Fibroblast of skin of right quadriceps (primary cell): ENCODE measurements around the gene NRXN3.
"Not testable (repeated sequence)": the region's sequence is repeated elsewhere in the genome, so short reads cannot be mapped to it uniquely, and the experiment has no call there.

Experiments
- DNase-seq: peaks from one replicate; pipeline ENCODE4 v3.0.0-alpha.2; 2013

NRXN3 gene

GRCh38 chr14:79730196-79730595 lies 1560.0 kb downstream of the NRXN3 start:
- no peak for DNase-seq

DNA sequence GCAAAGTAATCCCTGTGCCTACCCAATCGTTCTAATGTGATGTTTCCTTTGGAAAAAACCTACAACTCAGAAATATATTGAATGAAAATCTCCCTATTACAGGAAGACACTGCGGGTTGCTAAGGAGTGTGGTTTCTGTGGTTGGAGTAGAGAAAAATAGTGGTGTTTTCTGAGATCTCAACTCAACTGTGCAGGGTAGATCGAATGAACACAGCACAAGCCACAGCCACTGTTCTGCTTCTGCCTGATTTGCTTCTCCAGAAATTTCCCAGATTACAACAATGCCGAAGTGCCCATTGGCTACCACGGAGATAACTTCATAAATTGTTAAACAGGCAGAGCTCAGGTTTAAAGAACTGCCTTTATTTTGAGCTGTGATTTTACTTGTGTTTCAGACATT lies 1560.8 kb downstream of the NRXN3 start:
- peak; percentile 32 for DNase-seq

DNA sequence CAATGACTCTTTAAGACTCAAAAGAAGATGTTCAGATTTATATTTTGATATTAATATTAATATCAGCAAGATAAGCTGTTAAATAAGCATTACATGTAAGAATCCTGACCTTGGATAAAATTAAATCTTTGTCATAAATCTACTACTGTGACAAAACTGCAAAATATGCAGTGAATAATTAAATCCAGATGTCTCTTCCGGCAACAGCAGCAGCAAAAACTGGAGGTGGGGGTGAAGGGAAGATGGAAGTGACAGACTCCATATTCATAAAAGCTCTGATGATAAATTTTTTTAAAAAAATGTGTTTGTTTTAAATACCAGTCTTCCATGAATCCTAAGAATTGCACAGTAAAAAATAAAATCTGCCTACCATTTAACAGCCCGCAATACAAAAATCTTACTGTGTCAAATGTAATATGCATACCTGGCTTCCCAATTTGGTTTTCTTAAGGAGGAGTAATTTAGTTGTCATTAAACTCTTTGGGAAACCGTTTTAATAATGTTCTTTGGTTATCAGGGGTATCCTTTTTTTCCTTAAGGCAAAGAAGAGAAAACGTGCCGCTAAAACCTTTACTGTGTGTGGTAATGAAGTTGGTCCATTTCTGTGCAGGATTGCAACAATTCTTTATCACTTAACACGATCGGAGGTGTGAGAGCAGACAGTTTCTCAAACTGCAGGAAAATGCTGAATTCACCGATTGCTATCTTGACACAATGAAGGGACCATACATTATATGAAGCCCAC lies 1562.9 kb downstream of the NRXN3 start:
- DNase-seq, result peak; percentile 71

GRCh38 chr14:79734151-79734550 lies 1564.0 kb downstream of the NRXN3 start:
- no peak for DNase-seq

DNA sequence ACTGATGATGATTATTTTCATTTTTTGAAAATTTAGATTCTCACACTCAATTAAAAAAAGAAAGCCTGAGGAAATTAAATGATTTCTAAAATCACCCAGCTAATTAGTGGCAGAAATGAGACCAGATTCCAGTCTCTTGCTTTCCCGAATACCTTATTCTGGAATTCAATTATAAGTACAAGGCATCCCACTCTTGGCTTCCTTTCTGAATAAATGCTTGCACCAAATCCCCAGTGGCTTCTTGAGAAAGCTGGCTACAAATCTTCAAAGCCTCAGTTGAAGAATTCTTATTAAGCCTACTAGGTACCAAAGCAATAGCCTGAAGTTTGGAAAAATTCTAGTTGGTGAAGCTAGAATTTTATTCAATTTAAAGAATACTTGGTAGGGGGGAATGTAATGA lies 1564.5 kb downstream of the NRXN3 start:
- no peak for DNase-seq

- DNase-seq, result no peak
Measured at GRCh38 chr14:79735121-79735520, 1564.9 kb downstream of the NRXN3 start.

DNA sequence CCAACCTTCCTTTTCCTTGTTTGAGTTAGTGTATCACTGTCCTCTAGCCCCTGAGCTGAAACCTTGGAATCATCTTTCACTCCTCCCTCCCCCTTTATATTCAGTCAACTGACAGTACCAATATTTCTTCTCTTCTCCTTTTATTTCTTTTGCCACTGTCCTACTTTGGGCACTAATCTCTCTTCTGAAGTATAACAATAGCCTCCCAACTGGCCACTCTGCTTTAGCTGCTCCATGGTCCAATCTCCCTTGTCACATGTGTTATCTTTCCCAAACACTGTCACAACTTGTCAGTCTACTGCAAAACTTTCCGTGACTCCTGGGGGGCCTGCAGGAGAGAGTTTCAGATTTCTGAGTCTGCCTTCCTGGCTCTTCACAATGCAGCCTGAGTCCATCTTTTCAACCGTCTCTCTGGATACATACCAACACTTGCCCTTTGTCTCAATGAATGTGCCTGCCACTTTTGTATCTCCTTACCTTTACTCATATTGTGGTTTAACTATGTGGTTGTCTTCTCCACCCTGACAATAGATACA lies 1570.0 kb downstream of the NRXN3 start:
- no peak for DNase-seq

GRCh38 chr14:79742142-79742541 lies 1572.0 kb downstream of the NRXN3 start:
- no peak for DNase-seq

DNA sequence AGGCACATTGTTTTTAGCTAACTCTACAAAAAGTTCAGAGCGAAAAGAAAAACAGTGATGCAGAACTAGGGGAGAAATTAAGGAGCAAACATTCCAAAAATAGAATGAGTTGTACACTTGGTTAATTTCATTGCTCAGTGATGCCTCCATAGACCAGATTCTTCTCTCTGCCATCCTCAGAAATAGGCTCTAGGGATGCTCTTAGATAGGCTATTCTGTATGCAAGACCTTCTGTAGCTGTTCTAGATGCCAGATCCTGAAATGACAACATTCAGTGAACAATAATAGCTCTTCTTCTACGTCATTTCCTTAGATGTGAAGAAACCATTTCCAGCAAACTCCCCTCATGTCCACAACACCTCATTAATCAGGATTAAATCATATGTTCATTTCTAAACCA lies 1574.9 kb downstream of the NRXN3 start:
- DNase-seq, result no peak

DNA sequence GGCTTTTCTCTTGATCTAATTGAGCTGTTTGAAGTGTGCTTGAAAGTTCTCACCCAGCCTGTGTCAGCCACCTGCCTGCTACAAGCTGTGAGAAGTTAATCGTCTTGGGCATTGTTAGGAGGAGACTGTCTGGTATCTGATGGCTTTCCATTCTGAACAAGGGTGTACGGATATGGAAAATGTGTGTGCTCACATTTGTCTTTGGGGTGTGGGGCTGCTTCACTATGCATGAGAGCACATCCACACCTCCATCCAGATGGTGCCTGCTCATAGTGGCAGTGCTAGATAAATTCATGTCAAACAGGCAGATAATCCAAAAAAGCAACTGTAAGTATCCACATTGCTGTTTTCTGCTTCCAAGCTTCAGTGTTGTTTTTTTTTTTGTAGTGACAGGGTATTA lies 1578.9 kb downstream of the NRXN3 start:
- no peak for DNase-seq

DNA sequence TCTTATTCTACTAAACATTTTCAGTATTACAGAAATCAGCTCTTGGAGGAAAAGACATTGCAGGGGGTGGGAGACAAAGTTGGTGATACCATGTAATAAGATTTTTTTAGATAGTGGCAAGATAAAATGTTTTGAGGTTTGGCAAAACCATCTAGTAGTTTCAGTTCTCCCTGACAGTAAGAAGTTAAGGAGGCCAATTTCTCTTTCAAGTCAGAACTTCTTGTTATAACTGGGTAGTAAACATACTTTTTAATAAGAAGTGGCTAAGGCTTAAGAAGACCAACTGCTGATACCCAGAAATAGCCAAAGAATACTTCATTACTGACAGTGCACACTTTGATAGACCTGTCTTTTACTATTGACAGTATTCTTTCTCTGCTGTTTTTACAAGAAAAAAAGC lies 1588.8 kb downstream of the NRXN3 start:
- DNase-seq, result no peak

- no peak for DNase-seq
Measured at GRCh38 chr14:79764323-79764722, 1594.2 kb downstream of the NRXN3 start.

- DNase-seq, result no peak
Measured at GRCh38 chr14:79766511-79766910, 1596.3 kb downstream of the NRXN3 start.

DNA sequence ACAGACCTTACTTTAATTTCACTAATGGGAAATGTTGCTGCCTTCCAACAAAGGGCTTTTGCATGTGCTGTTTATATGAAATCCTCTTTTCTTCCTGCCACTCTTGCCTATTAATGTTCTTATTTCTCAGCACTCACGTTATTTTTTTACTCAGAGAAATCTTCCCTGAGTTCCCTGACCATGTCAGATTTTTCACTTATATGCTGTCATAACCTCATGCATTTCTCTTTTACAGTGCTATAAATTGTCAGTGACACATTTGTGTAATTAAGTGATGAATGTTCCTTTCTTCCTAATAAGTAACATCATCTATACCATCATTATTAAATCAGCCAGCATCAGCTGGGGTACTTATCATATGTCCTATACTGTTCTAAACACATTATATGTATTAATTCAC lies 1597.1 kb downstream of the NRXN3 start:
- DNase-seq, result no peak

- DNase-seq, result not testable (repeated sequence)
Measured at GRCh38 chr14:79767721-79768120, 1597.5 kb downstream of the NRXN3 start.

- DNase-seq, result peak; percentile 2
Measured at GRCh38 chr14:79781882-79782281, 1611.7 kb downstream of the NRXN3 start.

- no peak for DNase-seq
Measured at GRCh38 chr14:79783041-79783440, 1612.9 kb downstream of the NRXN3 start.

DNA sequence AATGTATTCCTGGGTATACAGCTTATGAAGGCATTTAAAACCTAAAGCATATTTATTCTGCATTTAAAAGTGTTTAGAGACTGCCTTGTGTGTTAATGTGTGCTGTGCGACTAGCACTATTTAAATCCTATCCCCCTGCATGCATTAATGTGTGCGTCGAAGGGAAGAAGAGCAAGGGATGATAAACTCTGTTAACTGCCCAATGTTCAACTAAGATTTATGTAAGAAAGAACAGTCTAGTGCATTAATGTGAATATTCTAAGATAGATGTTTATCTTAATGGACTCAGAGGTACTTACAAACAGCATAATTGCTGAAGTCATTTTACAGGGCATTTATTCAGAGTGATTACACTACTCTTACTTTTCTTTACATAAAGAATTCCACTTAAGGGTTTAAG lies 1616.3 kb downstream of the NRXN3 start:
- DNase-seq, result no peak

DNA sequence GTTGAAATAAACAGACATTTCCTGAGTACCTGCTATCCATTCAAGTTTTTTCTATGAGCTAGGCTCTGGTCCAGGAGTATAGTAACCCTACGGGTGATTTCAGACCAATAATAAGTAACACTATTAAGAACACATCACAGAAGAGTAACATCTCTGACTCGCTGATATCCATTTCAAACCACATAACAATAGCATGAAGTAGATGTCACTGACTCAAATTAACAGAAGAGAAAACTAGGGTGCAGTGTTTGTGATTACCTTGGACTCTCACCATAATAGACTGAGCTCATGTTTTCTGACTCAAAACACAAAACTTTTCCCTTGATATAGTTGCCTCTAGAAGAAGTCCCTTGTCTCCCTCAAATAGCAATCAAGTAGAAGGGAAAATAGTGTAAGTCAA lies 1618.2 kb downstream of the NRXN3 start:
- DNase-seq, result no peak

- DNase-seq, result no peak
Measured at GRCh38 chr14:79791055-79791732, 1621.0 kb downstream of the NRXN3 start.

- no peak for DNase-seq
Measured at GRCh38 chr14:79802093-79802492, 1631.9 kb downstream of the NRXN3 start.

DNA sequence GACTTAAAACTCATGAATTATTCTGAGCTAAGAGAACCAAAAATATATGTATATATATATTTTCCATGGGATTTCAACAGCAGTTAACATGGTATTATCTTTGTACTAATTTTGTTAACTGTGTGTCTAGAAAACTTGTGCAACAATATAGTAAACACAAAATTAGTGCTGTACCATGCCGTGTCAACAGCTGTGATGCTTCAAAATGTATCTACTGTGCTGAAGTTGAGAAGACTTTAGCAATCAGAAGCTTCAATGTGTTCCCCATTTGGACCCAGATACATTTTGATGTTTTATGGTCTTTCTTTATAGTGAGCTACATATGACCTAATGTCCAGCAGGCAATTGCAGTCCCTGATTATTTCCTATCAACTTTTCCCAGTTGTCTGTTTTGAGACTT lies 1635.5 kb downstream of the NRXN3 start:
- no peak for DNase-seq

GRCh38 chr14:79809849-79810612 lies 1639.9 kb downstream of the NRXN3 start:
- DNase-seq, result peak; percentile 1
